H1 (cell line): ENCODE results near the gene FGF14.
A peak's percentile ranks its signal among the peaks of the same experiment; 100 is the strongest.

Source experiments
- CEBPB ChIP-seq: IDR thresholded peaks from 2 replicates; pipeline ENCODE4 v1.6.1; 2012; ENCODE audit warnings: low read depth, low read length
- CTBP2 ChIP-seq: IDR thresholded peaks from 2 replicates; pipeline ENCODE4 v1.7.0; 2011; ENCODE audit warnings: borderline replicate concordance, mild to moderate bottlenecking, moderate library complexity, mixed read lengths, low read length; ENCODE audit not compliant: insufficient read depth, insufficient read length
- EP300 ChIP-seq, 2 experiments: IDR thresholded peaks; 1 replicate in 1 of 2; 2 replicates in 1 of 2; pipeline ENCODE4 v1.6.1; 2011 to 2012; ENCODE audit warnings: low read depth in 2 of 2, low read length in 2 of 2, mild to moderate bottlenecking in 2 of 2, borderline replicate concordance in 1 of 2, inconsistent platforms in 1 of 2, moderate library complexity in 1 of 2
- EZH2 ChIP-seq: fragments of 200-600 bp; sonication (generic); IDR thresholded peaks from 2 replicates; pipeline ENCODE4 v1.7.1; 2012; ENCODE audit warnings: low read depth, mild to moderate bottlenecking, moderate library complexity, low read length, inconsistent platforms; ENCODE audit not compliant: severe bottlenecking
- GABPA ChIP-seq: IDR thresholded peaks from 2 replicates; pipeline ENCODE4 v1.6.1; 2011; ENCODE audit warnings: mild to moderate bottlenecking, low read length, moderate library complexity, borderline replicate concordance; ENCODE audit not compliant: insufficient read depth
- PHF8 ChIP-seq: fragments of 200-600 bp; sonication (generic); conservative IDR thresholded peaks from 2 replicates; pipeline ENCODE4 v1.7.1; 2012; ENCODE audit warnings: low read depth, mild to moderate bottlenecking, inconsistent platforms, low read length, moderate library complexity
- POLR2A ChIP-seq, 2 experiments: IDR thresholded peaks; 1 replicate in 1 of 2; 2 replicates in 1 of 2; pipeline ENCODE4 v1.6.1; 2011; ENCODE audit warnings: low read depth in 2 of 2, low read length in 2 of 2, mild to moderate bottlenecking in 2 of 2; ENCODE audit errors: control extremely low read depth in 1 of 2
- RBBP5 ChIP-seq: IDR thresholded peaks from 2 replicates; pipeline ENCODE4 v1.7.1; 2012; ENCODE audit warnings: low read depth, mild to moderate bottlenecking, inconsistent platforms, low read length, moderate library complexity, borderline replicate concordance
- SRF ChIP-seq: IDR thresholded peaks from 2 replicates; pipeline ENCODE4 v1.6.1; 2011; ENCODE audit warnings: mild to moderate bottlenecking, low read depth, low read length, moderate library complexity
- TEAD4 ChIP-seq: IDR thresholded peaks from 2 replicates; pipeline ENCODE4 v1.6.1; 2012; ENCODE audit warnings: low read depth, low read length, inconsistent platforms, mixed read lengths
- ZNF274 ChIP-seq: IDR thresholded peaks from 2 replicates; pipeline ENCODE4 v1.7.0; 2012; ENCODE audit warnings: low read length, borderline replicate concordance; ENCODE audit errors: extremely low read depth
- TF ChIP-seq, protein P1 (sequence below), 3 experiments: IDR thresholded peaks; 1 replicate in 2 of 3; 2 replicates in 1 of 3; pipeline versions ENCODE4 v1.5.1 to v1.6.1; 2011; ENCODE audit warnings: low read length in 3 of 3, mild to moderate bottlenecking in 3 of 3, inconsistent platforms in 2 of 3, low read depth in 1 of 3, moderate library complexity in 1 of 3; ENCODE audit not compliant: insufficient read depth in 1 of 3; ENCODE audit errors: control extremely low read depth in 1 of 3
- TF ChIP-seq, protein P2 (sequence below): IDR thresholded peaks from 2 replicates; pipeline ENCODE4 v1.6.1; 2012; ENCODE audit warnings: low read length, inconsistent platforms

DNA sequence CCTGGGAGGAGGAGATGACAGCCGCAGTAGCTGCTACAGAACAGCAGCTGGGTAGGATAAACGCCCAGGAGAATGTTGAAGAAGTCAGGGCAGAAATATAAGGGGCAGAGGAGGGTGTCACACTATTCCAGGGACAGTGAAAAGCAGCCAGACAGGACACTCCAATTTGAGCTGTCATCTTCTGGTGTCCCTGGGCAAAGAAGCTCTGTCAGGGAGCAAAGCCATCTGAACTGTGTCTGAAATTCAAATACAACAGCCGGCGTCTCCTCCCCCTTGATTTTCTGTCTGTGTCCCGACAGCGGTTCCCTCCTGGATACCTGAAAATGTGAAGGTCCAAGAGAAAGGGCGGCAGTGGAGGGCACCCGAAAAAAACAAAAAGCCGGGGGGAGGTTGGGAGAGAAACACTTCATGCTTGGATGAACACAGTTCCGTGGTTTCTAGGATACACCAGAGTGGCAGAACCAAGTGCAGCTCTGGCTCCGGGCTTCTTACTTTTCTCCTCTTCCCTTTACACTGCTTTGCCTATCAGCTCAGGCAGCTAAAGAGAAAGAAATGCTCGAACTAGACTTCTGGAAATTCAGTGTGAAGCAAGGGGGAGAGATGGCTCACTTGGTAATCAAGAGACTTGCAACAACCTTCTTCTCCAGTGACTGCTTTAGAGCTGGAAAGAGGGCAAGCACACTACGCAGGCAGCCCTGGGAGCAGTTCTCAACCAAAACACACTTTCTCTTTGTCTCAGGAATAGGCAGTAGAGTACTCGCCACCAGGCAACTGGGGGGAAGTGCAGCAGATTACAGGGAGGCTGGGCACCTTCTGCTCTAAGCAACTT lies 483.8 kb downstream of the FGF14 start:
- TF ChIP-seq, protein P1, sequence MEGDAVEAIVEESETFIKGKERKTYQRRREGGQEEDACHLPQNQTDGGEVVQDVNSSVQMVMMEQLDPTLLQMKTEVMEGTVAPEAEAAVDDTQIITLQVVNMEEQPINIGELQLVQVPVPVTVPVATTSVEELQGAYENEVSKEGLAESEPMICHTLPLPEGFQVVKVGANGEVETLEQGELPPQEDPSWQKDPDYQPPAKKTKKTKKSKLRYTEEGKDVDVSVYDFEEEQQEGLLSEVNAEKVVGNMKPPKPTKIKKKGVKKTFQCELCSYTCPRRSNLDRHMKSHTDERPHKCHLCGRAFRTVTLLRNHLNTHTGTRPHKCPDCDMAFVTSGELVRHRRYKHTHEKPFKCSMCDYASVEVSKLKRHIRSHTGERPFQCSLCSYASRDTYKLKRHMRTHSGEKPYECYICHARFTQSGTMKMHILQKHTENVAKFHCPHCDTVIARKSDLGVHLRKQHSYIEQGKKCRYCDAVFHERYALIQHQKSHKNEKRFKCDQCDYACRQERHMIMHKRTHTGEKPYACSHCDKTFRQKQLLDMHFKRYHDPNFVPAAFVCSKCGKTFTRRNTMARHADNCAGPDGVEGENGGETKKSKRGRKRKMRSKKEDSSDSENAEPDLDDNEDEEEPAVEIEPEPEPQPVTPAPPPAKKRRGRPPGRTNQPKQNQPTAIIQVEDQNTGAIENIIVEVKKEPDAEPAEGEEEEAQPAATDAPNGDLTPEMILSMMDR (IDR thresholded peaks at IDR 0.05; ENCODE audit: control extremely low read depth in 1 of 3, insufficient read depth in 1 of 3, low read depth in 1 of 3, low read length in 3 of 3): no peak
- TF ChIP-seq EP300 (IDR thresholded peaks at IDR 0.05; ENCODE audit: borderline replicate concordance in 1 of 2, low read depth in 2 of 2, low read length in 2 of 2) (no peak), CTBP2 (no peak), EZH2 (peak; percentile 60), RBBP5 (no peak), ZNF274 (no peak), TEAD4 (no peak), CEBPB (no peak), GABPA (no peak), SRF (no peak), PHF8 (no peak), POLR2A (IDR thresholded peaks at IDR 0.05; ENCODE audit: control extremely low read depth in 1 of 2, low read depth in 2 of 2, low read length in 2 of 2) (no peak)
- TF ChIP-seq, protein P2, sequence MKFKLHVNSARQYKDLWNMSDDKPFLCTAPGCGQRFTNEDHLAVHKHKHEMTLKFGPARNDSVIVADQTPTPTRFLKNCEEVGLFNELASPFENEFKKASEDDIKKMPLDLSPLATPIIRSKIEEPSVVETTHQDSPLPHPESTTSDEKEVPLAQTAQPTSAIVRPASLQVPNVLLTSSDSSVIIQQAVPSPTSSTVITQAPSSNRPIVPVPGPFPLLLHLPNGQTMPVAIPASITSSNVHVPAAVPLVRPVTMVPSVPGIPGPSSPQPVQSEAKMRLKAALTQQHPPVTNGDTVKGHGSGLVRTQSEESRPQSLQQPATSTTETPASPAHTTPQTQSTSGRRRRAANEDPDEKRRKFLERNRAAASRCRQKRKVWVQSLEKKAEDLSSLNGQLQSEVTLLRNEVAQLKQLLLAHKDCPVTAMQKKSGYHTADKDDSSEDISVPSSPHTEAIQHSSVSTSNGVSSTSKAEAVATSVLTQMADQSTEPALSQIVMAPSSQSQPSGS: no peak
